Neuron (in vitro differentiated cells): ENCODE data around the gene HOXB7.
A peak's percentile ranks its signal among the peaks of the same experiment; 100 is the strongest.

Source experiments
- H2AFZ ChIP-seq: one replicate; pipeline ENCODE4 v1.6.1; 2013; ENCODE audit warnings: low read depth, mild to moderate bottlenecking, inconsistent platforms, low read length, moderate library complexity
- H3K27me3 ChIP-seq: one replicate; pipeline ENCODE4 v1.6.1; 2013; ENCODE audit warnings: low read length; ENCODE audit not compliant: insufficient read depth
- H3K36me3 ChIP-seq: one replicate; pipeline ENCODE4 v1.6.1; 2013; ENCODE audit warnings: low read length; ENCODE audit not compliant: insufficient read depth
- H3K4me1 ChIP-seq: one replicate; pipeline ENCODE4 v1.6.1; 2013; ENCODE audit warnings: low read length; ENCODE audit not compliant: insufficient read depth
- H3K4me3 ChIP-seq: 2 replicates; pipeline ENCODE4 v1.5.1; 2013; ENCODE audit warnings: mild to moderate bottlenecking, low read length, moderate library complexity
- H3K9me3 ChIP-seq: one replicate; pipeline ENCODE4 v1.6.1; 2013; ENCODE audit warnings: low read length

Gene HOXB7

GRCh38 chr17:48578616-48579470 lies 32.0 kb downstream of the HOXB7 start:
- Histone ChIP-seq H3K36me3 (no peaks in the 10 kb centered on the region), H3K4me3 (peak overlapping the region; percentile 36), H3K9me3 (peaks cover 2% of the 10 kb centered on the region), H3K27me3 (peaks cover 92% of the 10 kb centered on the region), H2AFZ (no peak overlapping the region), H3K4me1 (no peaks in the 10 kb centered on the region)

- Histone ChIP-seq H2AFZ (no peak within 1 kb of the TSS), H3K9me3 (no peaks in the 10 kb centered on the region), H3K27me3 (peaks cover 92% of the 10 kb centered on the region), H3K4me3 (peak within 1 kb of the TSS; percentile 36), H3K36me3 (no peaks in the 10 kb centered on the region), H3K4me1 (no peaks in the 10 kb centered on the region)
Measured at GRCh38 chr17:48577946-48578615, 32.7 kb downstream of the HOXB7 start, which contains the start of gene HOXB4. TSS of gene HOXB4 (minus strand) at chr17:48578350. CDS start at chr17:48578319, 31 bp downstream.

- H3K36me3 ChIP-seq = no peaks in the 10 kb centered on the region
- no peak overlapping the region for H2AFZ ChIP-seq
- H3K4me3 ChIP-seq = no peak overlapping the region
- peaks cover 92% of the 10 kb centered on the region for H3K27me3 ChIP-seq
- H3K9me3 ChIP-seq = no peaks in the 10 kb centered on the region
- no peaks in the 10 kb centered on the region for H3K4me1 ChIP-seq
Measured at GRCh38 chr17:48577330-48577945, 33.4 kb downstream of the HOXB7 start.

- Histone ChIP-seq H3K36me3 (no peaks in the 10 kb centered on the region), H3K4me3 (no peak overlapping the region), H3K27me3 (peaks cover 92% of the 10 kb centered on the region), H2AFZ (no peak overlapping the region), H3K4me1 (no peaks in the 10 kb centered on the region), H3K9me3 (no peaks in the 10 kb centered on the region)
Measured at GRCh38 chr17:48576479-48577309, 34.1 kb downstream of the HOXB7 start.

- no peak overlapping the region for H3K4me3 ChIP-seq
- peaks cover 92% of the 10 kb centered on the region for H3K27me3 ChIP-seq
- no peaks in the 10 kb centered on the region for H3K9me3 ChIP-seq
Measured at GRCh38 chr17:48575673-48576478, 34.9 kb downstream of the HOXB7 start.

GRCh38 chr17:48575066-48575582 lies 35.7 kb downstream of the HOXB7 start:
- peaks cover 92% of the 10 kb centered on the region for H3K27me3 ChIP-seq
- no peak overlapping the region for H3K4me3 ChIP-seq
- no peak overlapping the region for H2AFZ ChIP-seq
- H3K9me3 ChIP-seq = no peaks in the 10 kb centered on the region
- no peaks in the 10 kb centered on the region for H3K4me1 ChIP-seq
- no peaks in the 10 kb centered on the region for H3K36me3 ChIP-seq

More at GRCh38 chr17:48575673-48576478, 34.9 kb downstream of the HOXB7 start:
- Histone ChIP-seq H3K4me1 (no peaks in the 10 kb centered on the region), H2AFZ (no peak overlapping the region), H3K36me3 (no peaks in the 10 kb centered on the region)

- H3K27me3 ChIP-seq = peaks cover 92% of the 10 kb centered on the region
- no peaks in the 10 kb centered on the region for H3K36me3 ChIP-seq
- no peak overlapping the region for H3K4me3 ChIP-seq
- no peaks in the 10 kb centered on the region for H3K4me1 ChIP-seq
- H3K9me3 ChIP-seq = no peaks in the 10 kb centered on the region
- H2AFZ ChIP-seq = no peak overlapping the region
Measured at GRCh38 chr17:48574505-48575065, 36.2 kb downstream of the HOXB7 start.

- Histone ChIP-seq H3K9me3 (no peaks in the 10 kb centered on the region), H3K27me3 (peaks cover 98% of the 10 kb centered on the region), H2AFZ (no peak overlapping the region), H3K36me3 (no peaks in the 10 kb centered on the region), H3K4me1 (no peaks in the 10 kb centered on the region), H3K4me3 (no peak overlapping the region)
Measured at GRCh38 chr17:48571826-48572417, 38.9 kb downstream of the HOXB7 start.

GRCh38 chr17:48571024-48571818 lies 39.6 kb downstream of the HOXB7 start:
- Histone ChIP-seq H2AFZ (no peak overlapping the region), H3K36me3 (no peaks in the 10 kb centered on the region), H3K4me3 (no peak overlapping the region), H3K27me3 (peaks cover 100% of the 10 kb centered on the region), H3K4me1 (no peaks in the 10 kb centered on the region), H3K9me3 (no peaks in the 10 kb centered on the region)

GRCh38 chr17:48570325-48571023 lies 40.3 kb downstream of the HOXB7 start:
- Histone ChIP-seq H3K4me1 (no peaks in the 10 kb centered on the region), H2AFZ (no peak overlapping the region), H3K9me3 (no peaks in the 10 kb centered on the region), H3K27me3 (peaks cover 100% of the 10 kb centered on the region), H3K36me3 (no peaks in the 10 kb centered on the region), H3K4me3 (no peak overlapping the region)
